Fibroblast of skin of right biceps (primary cell): ENCODE results near the gene CERKL.

Experiments
- DNase-seq: peaks from one replicate; pipeline ENCODE4 v3.0.0-alpha.2; 2013

The CERKL gene

DNA sequence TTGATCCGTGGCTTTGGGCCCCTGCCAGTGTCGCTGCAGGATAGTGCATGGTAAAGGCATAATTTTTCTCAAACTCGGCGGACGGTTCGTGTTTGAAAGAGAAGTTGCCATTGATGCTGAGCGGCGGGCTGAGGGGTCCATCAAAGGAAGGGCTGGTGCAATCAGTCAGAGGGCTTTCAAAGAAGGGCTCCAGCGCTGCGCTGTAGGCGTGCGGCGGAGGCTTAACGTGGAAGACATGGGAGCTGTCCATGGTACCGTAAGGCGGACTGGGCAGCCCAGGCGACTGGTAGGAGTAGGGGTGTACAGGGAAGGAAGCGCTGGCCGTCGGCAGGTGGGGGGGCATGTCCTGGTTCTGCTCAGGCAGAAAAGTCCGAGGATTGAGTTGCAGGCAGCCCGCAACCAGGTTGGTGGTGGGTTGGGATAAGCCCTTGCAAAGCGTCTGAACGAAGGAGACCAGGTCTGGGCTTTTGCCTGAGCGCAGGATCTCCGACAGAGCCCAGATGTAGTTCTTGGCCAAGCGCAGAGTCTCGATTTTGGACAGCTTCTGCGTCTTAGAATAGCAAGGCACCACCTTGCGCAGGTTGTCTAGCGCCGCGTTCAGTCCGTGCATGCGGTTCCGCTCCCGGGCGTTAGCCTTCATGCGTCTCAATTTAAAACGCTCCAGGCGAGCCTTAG is 21.1 kb upstream of the CERKL start:
- peak; percentile 76 for DNase-seq

DNA sequence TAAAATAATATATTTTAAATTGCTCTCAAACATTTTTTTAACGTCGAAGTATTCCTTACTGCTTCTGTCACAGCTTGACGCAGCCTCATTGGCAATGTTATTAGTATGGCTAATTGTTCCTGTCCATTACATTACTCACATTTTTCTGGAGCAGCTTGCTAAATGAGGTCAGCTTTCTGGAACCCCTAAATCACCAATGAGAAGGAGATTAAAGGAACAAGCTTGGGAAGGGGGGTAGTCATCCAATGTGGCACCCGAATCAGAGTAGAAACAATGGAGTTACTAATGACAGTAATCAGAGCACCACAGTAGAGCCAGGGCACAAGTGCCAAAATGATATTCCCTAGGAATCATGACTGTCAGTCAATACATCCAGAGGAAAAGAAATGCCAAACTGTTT is 18.3 kb upstream of the CERKL start:
- no peak for DNase-seq

DNA sequence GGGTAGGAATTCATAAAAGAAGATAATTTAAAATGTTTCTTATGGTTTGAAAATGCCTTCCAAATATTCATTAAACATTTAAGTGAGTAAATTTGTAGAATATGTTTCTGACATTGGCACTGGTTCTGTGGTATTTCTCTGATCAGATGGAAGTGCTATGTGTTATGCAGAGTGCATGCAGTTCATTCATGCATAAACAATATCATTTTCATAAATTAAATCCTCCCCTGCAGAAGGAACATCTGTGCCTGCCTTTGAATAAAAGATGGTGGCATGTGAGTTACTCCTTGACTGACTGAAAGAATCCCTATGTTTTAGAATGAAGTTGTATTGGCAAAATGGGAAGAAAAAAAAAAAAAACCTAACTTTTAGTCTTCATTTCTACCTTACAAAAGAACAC is 17.6 kb upstream of the CERKL start:
- DNase-seq: no peak

DNA sequence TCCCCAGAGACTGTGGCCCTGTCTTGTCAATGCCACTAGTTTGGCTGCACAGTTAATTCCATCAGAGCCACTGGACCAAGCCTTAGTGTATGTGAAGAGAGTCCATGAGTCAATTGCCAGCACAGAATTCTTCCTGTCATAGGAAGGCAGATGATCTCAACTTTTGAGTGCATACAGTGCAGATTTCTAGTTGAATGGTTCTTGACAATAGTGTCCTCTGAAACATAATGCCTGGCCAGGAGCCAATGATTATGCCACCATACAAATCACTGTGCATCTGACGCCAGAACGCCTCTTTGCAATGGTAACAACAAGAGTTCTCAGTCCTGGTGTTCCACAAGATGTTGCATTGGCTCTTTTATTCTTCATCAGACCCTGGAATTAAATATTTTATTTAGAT is 16.3 kb upstream of the CERKL start:
- no peak for DNase-seq

DNA sequence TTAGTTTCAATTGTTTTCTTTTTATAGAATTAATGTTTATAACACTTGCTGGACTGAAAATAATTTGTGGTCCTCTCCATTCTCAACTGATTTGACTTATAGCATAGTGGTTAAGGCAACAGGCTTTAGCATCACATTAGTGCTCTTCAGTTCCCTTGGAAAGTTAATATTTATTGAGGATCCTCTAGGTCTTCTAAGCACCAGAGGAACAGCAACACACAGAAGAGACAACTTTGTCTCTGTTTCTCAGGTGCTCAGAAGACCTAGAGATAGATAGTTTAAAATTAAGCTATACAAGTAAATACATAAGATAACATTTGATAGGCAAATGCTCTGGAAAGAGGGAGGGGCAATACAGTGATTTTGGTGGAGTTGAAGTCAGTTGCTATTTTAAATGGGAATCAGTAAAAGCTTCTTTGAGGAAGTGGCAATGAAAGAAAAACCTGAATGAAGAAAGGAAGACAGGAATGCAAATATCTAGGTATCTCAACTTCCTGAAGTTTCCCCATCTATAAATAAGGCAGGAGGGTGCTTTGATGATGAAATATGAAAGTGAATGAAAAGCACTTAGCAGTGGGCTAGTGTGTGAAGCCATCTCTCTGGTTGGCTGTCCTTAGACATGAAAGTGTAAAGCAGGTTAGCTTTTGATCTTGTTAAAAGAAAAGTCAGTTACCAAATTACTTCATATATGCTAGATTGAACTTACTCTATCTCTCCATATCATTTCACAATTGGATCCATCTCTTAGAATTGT is 15.5 kb upstream of the CERKL start:
- DNase-seq: no peak

DNA sequence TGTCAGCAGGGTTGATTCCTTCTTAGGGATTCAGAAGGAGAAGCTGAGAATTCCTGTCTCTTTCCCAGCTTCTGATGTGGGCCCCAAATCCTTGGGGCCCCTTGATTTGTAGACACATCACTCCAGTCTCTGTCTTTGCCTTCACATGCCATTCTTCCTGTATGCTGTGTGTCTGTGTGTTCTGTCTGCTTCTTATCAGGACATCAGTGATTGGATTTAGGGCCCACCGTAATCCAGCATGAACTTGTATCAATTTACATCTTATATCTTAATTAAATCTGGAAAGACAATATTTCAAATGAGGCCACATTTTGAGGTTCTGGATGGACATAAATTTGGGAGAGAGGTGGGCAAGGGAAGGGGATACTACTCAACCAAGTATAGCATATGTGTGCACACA is 13.7 kb upstream of the CERKL start:
- no peak for DNase-seq

DNA sequence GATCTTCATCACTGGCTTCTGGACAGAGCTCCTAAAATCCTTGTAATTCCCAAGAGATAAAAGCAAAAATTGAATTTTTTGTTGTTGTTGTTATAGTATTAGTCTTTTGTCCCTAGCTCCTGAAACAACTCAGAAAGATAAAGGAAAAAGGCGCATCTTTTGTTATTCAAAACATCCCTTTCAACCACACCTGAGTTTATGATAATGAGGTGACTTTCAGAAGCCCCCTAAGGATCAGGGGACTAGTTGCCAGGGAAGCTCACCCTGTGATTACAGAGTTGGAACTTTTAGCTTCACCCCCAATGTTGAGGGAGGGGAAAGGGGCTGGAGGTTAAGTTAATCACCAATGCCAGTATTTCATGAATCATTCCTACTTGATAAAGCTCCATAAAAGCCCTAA is 10.3 kb upstream of the CERKL start:
- no peak for DNase-seq

DNA sequence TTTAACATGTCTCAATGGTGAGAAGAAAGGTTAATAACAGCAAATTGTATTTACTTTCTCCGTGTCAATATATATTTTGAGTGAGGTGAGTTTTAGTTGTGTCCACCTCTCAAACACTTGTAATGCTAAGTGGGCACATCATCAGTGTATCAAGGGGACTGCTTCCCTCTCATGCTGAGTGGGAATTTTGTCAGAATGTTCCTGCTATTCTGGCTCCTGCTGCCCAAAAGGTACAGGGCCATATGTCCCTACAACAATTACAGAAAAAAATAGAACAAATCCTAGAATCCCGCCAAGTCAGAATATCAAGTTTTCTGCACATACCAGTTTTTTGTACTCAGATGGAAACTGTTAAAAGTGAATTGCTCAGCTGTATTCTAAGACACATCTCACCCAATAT is 5.4 kb upstream of the CERKL start:
- no peak for DNase-seq

DNA sequence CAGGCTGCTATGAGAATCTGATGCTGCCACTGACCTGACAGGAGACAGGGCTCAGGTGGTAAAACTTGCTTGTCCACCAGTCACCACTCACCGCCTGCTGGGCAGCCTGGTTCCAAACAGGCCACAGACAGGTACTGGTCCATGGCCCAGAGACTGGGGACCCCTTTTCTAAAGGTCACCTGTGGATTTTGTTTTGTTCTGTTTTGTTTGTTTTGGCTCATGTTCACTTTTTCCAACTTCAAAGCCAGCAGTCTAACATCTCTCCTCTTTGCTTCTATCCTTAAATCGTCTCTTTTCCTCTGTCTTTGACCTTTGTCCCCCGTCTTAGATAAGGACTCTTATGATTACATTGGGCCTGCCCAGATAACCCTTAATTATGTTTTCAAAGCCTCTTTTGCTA is 3.3 kb upstream of the CERKL start:
- DNase-seq: no peak

DNA sequence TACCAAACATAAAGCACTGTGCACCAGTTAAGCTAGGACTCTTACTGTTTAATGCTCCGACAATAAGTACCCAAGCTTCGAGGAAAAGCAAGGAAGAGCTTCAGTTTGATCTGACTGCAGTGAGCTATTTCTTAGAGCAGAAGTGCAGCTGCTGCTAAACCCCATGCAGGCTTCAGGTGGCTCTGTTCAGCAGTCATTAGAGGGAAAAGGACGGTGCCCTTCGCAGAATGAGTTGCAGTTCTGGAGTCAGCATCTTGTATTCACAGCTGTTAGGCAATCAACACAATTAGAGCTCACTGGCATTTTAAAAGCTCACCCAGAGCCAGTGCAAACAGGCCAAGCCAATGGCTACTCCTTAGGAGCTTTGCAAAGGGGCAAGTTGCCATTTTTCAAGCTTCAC is 1.5 kb upstream of the CERKL start:
- DNase-seq: no peak

DNA sequence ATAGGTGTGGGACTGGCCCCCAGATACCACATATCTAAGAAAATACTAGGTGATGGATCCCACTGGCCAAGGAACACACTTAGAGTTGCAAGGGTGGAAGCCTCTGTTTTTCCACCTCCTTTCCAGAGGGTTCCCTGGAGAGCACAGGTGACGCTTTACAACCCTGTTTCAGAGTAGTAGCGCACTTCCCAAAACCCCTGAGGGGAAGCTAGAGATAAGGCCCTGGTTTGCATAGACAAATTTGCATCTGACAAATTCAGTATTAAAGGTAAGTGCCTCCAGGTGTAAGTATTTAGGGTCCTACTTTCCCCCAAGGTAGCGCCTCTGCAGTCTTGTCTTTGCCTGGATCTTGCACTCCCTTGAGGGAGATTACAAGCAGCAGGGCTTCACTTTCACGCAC is 474 bp upstream of the CERKL start:
- no peak for DNase-seq

DNA sequence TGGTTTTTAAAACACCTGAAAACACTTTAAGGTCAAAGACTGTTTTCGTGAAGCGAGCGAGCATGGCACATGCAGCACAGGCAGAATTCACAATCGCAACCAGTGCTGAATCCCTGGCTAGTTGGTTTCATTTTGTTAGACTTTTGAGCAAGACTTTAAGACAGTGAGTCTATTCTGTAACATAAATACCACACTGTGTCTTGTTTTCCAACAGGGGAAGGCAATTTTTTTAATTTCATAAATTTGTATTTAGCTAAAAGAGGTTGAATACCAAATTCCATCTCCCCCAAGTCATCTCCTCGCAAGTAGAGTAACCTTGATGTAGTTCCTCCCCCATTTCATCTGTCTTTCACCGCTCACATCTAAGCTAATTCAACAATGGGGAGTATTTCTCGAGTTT is 1.4 kb downstream of the CERKL start:
- DNase-seq: no peak

DNA sequence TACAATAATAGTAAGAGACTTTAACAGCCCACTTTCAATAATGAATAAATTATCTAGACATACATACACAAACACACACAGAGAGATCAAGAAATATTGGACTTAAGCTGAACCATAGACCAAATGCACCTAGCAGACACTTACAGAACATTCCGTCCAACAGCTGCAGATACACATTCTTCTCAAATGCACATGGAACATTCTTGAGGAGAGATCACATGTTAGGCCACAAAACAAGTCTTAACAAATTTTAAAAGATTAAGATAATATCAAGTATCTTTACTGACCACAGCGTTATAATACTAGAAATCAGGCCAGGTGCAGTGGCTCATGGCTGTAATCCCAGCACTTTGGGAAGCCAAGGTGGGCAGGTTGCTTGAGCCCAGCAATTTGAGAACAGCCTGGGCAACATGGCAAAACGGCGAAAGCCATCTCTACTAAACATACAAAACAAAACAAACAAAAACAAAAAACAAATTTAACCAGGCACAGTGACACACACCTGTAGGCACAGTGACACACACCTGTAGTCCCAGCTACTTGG is 7.4 kb downstream of the CERKL start:
- no peak for DNase-seq

DNA sequence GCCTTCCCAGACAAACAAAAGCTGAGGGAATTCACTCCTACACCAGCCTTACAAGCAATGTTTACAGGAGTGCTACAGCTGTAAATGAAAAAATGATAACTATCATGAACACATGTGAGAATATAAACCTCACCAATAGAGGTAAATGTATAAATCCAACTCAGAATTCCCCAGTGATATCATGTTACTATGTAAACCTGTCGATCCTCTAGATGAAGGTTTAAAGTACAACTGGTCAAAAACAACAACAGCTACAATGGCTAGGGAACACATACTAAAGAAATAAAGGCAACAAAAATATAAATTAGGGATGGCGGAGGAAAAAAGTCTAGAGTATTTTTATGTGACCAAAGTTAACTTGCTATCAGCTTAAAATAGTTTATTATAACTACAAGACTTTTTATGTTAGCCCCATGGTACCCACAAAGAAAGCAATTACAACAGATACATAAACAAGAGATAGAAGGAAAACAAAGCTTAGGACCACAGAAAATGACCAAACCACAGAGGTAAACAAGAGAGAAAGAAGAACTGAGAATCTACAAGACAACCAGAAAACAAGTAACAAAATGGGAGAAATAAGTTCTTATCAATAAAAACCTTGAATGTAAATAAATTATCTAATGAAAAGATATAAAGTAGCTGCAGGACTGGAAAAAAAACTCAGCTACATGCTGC is 8.3 kb downstream of the CERKL start:
- DNase-seq: no peak

DNA sequence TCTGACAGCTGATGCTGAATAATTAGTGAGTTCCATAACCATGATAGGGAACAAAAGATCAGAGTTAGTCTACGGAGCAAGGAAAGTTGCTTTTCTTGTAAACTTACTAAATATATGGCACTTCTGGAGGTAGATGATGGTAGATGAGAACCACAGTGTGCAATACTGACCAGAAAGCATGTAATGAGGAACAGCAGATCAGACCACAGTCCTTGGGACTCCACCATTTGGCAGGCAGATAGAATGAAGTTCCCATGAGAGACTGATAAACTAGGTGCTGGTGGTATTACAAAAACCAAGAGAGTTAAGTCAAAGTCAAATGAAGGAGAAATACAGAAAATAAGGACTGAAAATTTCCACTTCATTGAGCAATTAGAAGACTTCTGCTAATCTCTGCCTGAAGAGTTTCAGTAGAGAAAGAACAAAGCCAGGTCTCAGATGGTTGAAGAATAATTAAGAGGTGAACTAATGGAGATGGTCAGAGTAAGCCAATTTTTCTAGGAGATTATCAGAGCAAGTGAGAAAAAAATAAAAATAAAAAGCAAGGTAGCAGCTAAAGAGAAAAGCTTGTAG is 10.4 kb downstream of the CERKL start:
- DNase-seq: no peak

DNA sequence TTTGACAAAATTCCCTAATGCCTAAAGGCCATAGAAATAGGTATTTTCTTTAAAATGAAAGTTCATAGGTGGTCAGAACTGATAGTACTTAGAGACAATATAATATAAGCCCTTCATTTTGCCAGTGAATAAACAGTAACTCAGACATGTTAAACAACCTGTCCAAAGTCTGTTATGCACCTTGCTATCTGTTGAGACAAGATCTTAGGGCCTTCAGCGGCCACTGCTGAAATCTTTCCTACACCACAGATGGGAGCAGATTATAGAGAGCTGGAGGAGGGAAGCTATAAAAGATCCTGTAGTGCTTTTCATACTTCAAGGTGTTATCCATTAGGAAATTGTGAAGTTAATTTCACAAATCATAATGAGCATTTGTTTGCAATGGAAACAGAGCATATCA is 13.8 kb downstream of the CERKL start:
- DNase-seq: no peak

DNA sequence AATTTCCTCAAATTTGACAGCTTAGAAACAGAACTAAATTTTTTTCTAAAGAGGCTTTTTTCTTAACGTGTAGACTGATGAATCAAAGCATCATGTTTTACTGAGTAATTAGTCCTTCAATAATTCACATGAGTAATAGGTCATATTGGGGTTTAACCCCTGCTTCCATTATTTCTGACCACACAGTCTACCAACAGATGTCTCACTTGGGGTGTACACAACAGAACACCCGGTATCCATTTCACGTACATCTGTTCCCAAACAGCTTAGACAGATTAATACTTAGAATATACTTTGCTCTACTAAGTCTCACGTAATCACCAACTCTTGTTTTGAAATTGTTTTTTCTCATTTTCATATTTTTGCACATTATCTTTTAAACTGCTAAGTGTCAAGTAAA is 14.8 kb downstream of the CERKL start:
- DNase-seq: no peak

DNA sequence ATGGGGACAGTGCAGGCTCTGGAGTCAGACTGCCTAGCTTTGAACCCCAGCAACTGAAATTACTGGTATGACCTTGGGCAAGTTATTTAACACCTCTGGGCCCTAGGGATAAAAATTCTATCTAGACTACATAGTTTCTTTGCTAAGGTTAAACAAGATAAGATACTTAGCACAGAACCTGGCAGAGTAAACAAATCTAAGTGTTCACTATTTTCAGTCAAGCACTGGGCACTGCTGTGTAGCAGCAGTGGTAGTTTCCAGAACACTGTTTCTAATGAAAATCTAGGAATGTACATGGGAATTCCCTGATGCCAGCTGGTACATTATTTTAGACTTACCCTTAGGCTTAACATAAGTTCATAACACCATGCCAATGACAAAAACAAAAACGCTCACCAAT is 17.2 kb downstream of the CERKL start:
- DNase-seq: no peak

DNA sequence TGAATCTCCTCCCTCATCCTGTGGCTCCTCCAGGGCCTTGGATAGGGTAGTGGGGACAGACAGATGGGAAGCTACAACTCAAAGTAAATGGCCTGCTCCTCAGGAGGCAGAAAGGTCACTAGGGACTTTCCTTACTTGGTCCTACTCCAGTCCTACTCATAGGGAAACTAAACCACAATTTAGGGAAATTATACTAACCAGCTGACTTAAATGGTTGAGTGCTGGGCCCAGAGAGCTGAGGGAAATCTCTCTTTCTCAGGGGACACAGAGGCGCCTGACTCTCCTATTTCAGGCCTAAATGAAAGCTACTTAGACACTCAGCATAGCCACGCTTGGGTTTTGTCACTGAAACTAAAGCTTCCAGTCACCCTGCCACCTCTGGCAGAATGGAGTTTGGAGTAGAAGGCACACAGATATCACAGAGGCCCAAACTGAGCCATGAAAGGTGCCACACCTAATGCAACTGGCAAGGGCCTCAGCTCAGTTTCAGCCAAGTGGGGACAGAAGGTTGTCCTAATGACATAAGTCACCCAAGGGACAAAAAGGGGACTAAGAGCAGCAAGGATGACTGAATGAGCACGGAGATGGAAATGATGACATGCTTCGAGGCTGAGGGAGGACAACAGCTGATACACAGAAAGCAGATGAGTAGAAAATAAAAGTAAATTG is 24.0 kb downstream of the CERKL start:
- no peak for DNase-seq

DNA sequence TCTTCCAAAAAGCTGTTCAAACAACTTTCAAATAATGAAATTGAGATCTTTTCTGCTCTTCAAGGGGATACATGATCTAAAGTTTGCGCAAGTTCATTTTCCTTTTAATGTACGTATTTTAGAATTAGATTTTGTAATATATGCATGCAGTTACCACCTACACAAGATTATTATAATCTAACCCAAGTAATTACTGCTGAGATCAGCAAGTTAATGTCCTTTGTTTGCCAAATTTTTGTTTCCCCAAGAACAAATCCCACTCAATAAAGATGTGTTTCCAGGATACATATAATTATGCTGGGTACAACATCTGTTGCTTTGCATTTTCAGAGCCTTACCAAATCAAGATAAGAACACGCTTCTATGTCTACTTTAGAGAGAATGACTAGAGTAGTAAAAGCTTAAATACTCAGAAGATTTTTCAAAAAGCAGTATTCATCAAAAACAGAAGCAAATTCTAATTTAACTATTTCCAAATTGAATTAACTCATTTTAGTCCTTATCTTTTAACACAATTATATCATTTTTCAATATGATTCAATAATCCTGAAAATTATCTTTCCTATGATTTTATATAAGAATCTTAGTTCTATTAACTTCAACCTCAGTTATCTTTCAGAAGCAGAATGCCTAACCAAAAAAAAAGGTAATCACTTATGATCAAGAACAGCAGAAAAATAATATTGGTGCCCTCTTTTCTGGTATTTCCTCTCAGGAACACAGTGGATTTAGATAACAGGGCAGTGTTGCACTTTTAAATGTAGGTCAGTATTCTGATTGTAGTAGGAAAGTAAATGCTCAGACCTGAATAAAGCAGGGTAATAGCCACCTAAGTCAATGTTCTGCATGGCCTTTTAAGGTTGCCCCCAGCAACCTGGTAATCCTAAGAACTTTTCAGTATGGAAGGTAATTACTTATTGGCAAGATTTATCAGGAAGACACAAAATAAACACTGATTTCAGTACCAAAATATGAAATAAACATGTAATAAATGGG is 28.0 kb downstream of the CERKL start:
- DNase-seq: no peak

DNA sequence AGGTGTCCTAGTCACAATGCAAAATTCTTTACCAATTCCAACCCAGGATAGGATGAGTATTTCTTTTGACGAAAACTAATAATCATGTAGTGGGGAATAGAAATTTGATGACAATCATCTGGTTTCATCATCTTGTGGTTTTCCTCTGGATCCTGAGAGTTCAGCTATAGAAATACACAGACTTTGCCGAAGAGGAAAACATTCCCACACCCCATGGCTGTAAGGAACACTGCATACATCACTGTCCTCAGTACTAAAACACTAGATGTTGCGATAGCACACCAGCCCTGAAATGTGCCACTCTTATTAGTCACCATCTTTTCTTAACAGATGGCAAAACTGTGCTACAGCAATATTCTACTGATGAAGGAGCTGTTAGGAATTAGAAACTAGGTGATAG is 29.4 kb downstream of the CERKL start:
- peak; percentile 33 for DNase-seq

DNA sequence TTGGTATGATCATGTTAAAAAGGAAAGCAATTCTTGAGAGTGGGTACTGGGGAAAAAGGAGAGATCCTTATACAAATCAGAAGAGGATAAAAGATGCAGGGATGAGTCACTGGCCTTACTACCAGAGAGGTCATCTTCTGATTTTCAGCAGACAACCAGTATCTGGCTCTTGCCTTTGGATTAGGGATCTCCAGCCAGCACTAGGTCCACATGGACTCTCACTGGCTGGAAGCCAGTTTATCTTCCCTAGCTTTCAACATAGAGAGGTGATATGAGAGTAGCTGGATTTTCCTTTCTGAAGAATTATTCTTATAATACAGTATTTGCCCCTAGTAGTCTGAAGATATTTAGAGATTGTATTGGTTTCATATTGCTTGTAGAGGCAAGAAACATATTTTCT is 30.2 kb downstream of the CERKL start:
- no peak for DNase-seq
